Transverse colon (tissue), 4 donors: ENCODE measurements around the gene POLR2J2.
"Not testable (repeated sequence)": the region's sequence is repeated elsewhere in the genome, so short reads cannot be mapped to it uniquely, and the experiment has no call there.

Experiments
- POLR2A ChIP-seq: fragments of 450-650 bp; IDR thresholded peaks from one replicate; pipeline ENCODE4 v1.6.1; 2016; ENCODE audit warnings: antibody characterized with exemption, mild to moderate bottlenecking, moderate library complexity
- POLR2AphosphoS5 ChIP-seq, 3 donors: sonication (generic); formaldehyde crosslinking; IDR thresholded peaks; one replicate each; pipeline ENCODE4 v1.6.1; 2016; ENCODE audit warnings: antibody characterized with exemption in 3 of 3
- TF ChIP-seq, protein P1 (sequence below), 5 experiments: fragments of 200-600 bp in 3 of 5; fragments of 450-650 bp in 2 of 5; sonication (generic) in 3 of 5; IDR thresholded peaks; 1 replicate in 2 of 5; 2 replicates in 3 of 5; pipeline ENCODE4 v1.5.1; 2016 to 2017; ENCODE audit warnings: antibody characterized with exemption in 5 of 5, inconsistent platforms in 3 of 5, mild to moderate bottlenecking in 2 of 5, moderate library complexity in 1 of 5

DNA sequence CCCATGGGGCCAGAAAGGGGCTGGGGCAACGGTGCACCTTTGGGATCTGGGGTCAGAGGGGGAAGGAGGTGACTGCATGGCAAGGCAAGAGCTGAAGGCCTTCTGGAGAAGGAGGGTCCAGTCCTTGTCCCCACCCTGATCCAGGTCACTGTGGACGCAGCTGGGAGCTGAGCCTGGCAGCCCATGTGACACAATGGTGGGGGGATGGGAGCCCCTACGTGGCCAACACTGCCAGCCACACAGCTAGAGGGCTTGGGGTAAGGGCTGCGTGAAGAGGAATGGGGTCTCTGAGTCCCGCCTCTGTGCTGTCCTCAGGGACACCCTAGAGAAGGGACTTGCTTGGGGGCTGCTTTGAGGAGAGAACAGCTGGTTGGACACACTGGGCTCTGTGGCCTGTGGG, 9.3 kb upstream of the POLR2J2 start:
- TF ChIP-seq, protein P1, sequence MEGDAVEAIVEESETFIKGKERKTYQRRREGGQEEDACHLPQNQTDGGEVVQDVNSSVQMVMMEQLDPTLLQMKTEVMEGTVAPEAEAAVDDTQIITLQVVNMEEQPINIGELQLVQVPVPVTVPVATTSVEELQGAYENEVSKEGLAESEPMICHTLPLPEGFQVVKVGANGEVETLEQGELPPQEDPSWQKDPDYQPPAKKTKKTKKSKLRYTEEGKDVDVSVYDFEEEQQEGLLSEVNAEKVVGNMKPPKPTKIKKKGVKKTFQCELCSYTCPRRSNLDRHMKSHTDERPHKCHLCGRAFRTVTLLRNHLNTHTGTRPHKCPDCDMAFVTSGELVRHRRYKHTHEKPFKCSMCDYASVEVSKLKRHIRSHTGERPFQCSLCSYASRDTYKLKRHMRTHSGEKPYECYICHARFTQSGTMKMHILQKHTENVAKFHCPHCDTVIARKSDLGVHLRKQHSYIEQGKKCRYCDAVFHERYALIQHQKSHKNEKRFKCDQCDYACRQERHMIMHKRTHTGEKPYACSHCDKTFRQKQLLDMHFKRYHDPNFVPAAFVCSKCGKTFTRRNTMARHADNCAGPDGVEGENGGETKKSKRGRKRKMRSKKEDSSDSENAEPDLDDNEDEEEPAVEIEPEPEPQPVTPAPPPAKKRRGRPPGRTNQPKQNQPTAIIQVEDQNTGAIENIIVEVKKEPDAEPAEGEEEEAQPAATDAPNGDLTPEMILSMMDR (IDR thresholded peaks at IDR 0.05): not testable (repeated sequence)
- TF ChIP-seq POLR2A; POLR2AphosphoS5 (IDR thresholded peaks at IDR 0.05): not testable (repeated sequence)
